K562 (cell line): Measurements from ENCODE around the gene OTOP1.

Experiments used
- BHLHE40 ChIP-seq: IDR thresholded peaks from 2 replicates; pipeline ENCODE4 v1.6.1; 2011; ENCODE audit warnings: low read length, improper control_type of control experiment
- IRF1 ChIP-seq: sonication (generic); formaldehyde crosslinking; IDR thresholded peaks from 2 replicates; pipeline ENCODE4 v1.8.0; 2022; ENCODE audit warnings: missing genetic modification reagents, mild to moderate bottlenecking, borderline replicate concordance
- KDM1A ChIP-seq, 2 experiments: fragments of 450-650 bp; IDR thresholded peaks; 2 replicates each; pipeline ENCODE4 v1.6.1; 2016; ENCODE audit warnings: mild to moderate bottlenecking in 2 of 2
- L3MBTL2 ChIP-seq: fragments of 450-650 bp; IDR thresholded peaks from 2 replicates; pipeline ENCODE4 v1.6.1; 2016; ENCODE audit warnings: mild to moderate bottlenecking, moderate library complexity
- PHF21A ChIP-seq: fragments of 450-650 bp; IDR thresholded peaks from 2 replicates; pipeline ENCODE4 v1.6.1; 2017; ENCODE audit warnings: low read depth, borderline replicate concordance
- PHTF2 ChIP-seq: fragments of 250-450 bp; sonication (Bioruptor Pico); IDR thresholded peaks from 2 replicates; pipeline ENCODE4 v1.5.0; 2021; ENCODE audit warnings: mild to moderate bottlenecking
- RAD51 ChIP-seq: fragments of 450-650 bp; IDR thresholded peaks from 2 replicates; pipeline ENCODE4 v1.7.1; 2016; ENCODE audit warnings: low read depth, mild to moderate bottlenecking, borderline replicate concordance
- RNF219 ChIP-seq: fragments of 250-450 bp; sonication (Bioruptor Pico); IDR thresholded peaks from 2 replicates; pipeline ENCODE4 v1.5.0; 2022; ENCODE audit warnings: mild to moderate bottlenecking
- SMAD3 ChIP-seq: fragments of 450-650 bp; formaldehyde crosslinking; conservative IDR thresholded peaks from 2 replicates; pipeline ENCODE4 v1.4.0; 2020; ENCODE audit warnings: mild to moderate bottlenecking
- SPI1 ChIP-seq: IDR thresholded peaks from 2 replicates; pipeline ENCODE4 v1.6.1; 2011; ENCODE audit warnings: low read depth, low read length, control low read depth, borderline replicate concordance
- SRF ChIP-seq, 2 experiments: fragments of 250-450, 450-650 bp in 1 of 2; sonication (Bioruptor Pico) in 1 of 2; sonication (generic) in 1 of 2; formaldehyde crosslinking; IDR thresholded peaks; 2 replicates each; pipeline versions ENCODE4 v1.5.0 to v1.5.1; 2020 to 2022; ENCODE audit warnings: mild to moderate bottlenecking in 1 of 2, missing genetic modification reagents in 1 of 2
- ZBTB8A ChIP-seq: fragments of 450-650 bp; IDR thresholded peaks from 2 replicates; pipeline ENCODE4 v1.6.1; 2018; ENCODE audit warnings: mild to moderate bottlenecking, moderate library complexity; ENCODE audit not compliant: partially characterized antibody
- ZNF518B ChIP-seq: fragments of 250-450 bp; sonication (Bioruptor Pico); IDR thresholded peaks from 2 replicates; pipeline ENCODE4 v1.5.0; 2021; ENCODE audit warnings: mild to moderate bottlenecking, moderate library complexity

- TF ChIP-seq SPI1 (no peak), RNF219 (CRISPR knock-in tag) (no peak), KDM1A (IDR thresholded peaks at IDR 0.05) (no peak), SRF (CRISPR knock-in tag; IDR thresholded peaks at IDR 0.05) (no peak), SMAD3 (CRISPR knock-in tag) (no peak), BHLHE40 (no peak), ZNF518B (no peak), L3MBTL2 (no peak), ZBTB8A (no peak), IRF1 (CRISPR knock-in tag) (no peak), PHTF2 (CRISPR knock-in tag) (no peak), PHF21A (no peak), RAD51 (no peak)
Observed at GRCh38 chr4:4195354-4195753, 31.4 kb downstream of the OTOP1 start.
